KMS-11 (cell line): ENCODE measurements around the gene WNT9A.
A peak's percentile ranks its signal among the peaks of the same experiment; 100 is the strongest.
"Not testable (repeated sequence)": the region's sequence is repeated elsewhere in the genome, so short reads cannot be mapped to it uniquely, and the experiment has no call there.

Experiments used
- H2AFZ ChIP-seq: fragments of 200-600 bp; sonication (generic); 2 replicates; pipeline ENCODE4 v1.6.1; 2016; ENCODE audit warnings: antibody characterized with exemption, mixed run types, low read depth
- H3K27ac ChIP-seq: fragments of 200-600 bp; sonication (generic); 2 replicates; pipeline ENCODE4 v1.6.1; 2016; ENCODE audit warnings: mild to moderate bottlenecking, mixed run types
- H3K27me3 ChIP-seq: fragments of 200-600 bp; sonication (generic); 2 replicates; pipeline ENCODE4 v1.6.1; 2017; ENCODE audit warnings: mild to moderate bottlenecking, low read depth, mixed run types, moderate library complexity; ENCODE audit not compliant: insufficient read depth
- H3K36me3 ChIP-seq: fragments of 200-600 bp; sonication (generic); 2 replicates; pipeline ENCODE4 v1.6.1; 2017; ENCODE audit warnings: mild to moderate bottlenecking, mixed run types; ENCODE audit not compliant: insufficient read depth
- H3K4me1 ChIP-seq: fragments of 200-600 bp; sonication (generic); 2 replicates; pipeline ENCODE4 v1.6.1; 2016; ENCODE audit warnings: mild to moderate bottlenecking, low read depth, mixed run types; ENCODE audit not compliant: poor library complexity, severe bottlenecking
- H3K4me2 ChIP-seq: fragments of 200-600 bp; sonication (generic); 2 replicates; pipeline ENCODE4 v1.7.0; 2016; ENCODE audit warnings: mild to moderate bottlenecking, mixed run types
- H3K4me3 ChIP-seq: fragments of 200-600 bp; sonication (generic); IDR thresholded peaks from 2 replicates; pipeline ENCODE4 v1.6.1; 2017; ENCODE audit warnings: low read depth, low read length, mixed read lengths; ENCODE audit not compliant: insufficient read depth
- H3K79me2 ChIP-seq: fragments of 200-600 bp; sonication (generic); 2 replicates; pipeline ENCODE4 v1.6.1; 2016; ENCODE audit warnings: low read depth, mixed run types; ENCODE audit not compliant: insufficient read depth
- H3K9ac ChIP-seq: fragments of 200-600 bp; sonication (generic); 2 replicates; pipeline ENCODE4 v1.6.1; 2016; ENCODE audit warnings: mild to moderate bottlenecking, mixed run types
- H4K20me1 ChIP-seq: fragments of 200-600 bp; sonication (generic); 2 replicates; pipeline ENCODE4 v1.6.1; 2016; ENCODE audit warnings: mild to moderate bottlenecking, mixed run types; ENCODE audit not compliant: insufficient read depth
- CTCF ChIP-seq: fragments of 200-600 bp; sonication (generic); conservative IDR thresholded peaks from 2 replicates; pipeline ENCODE4 v1.6.1; 2017; ENCODE audit warnings: low read depth, mild to moderate bottlenecking, antibody characterized with exemption, low read length, moderate library complexity, mixed read lengths

WNT9A gene

GRCh38 chr1:227947676-227948492 is at the start of gene WNT9A:
TSS of gene WNT9A (minus strand) at chr1:227947932. CDS start at chr1:227947887, 45 bp downstream.
- H3K4me1 ChIP-seq = no peaks in the 10 kb centered on the region
- no peak within 1 kb of the TSS for H3K9ac ChIP-seq
- H3K36me3 ChIP-seq = no peaks in the 10 kb centered on the region
- TF ChIP-seq CTCF = no peak
- H3K4me2 ChIP-seq = peak within 1 kb of the TSS; percentile 76
- H3K4me3 ChIP-seq = peak within 1 kb of the TSS; percentile 14
- no peak within 1 kb of the TSS for H3K27ac ChIP-seq
- no peaks in the 10 kb centered on the region for H4K20me1 ChIP-seq
- no peaks in the 10 kb centered on the region for H3K79me2 ChIP-seq
- H3K27me3 ChIP-seq = peaks cover 5% of the 10 kb centered on the region; the same call in 1 of the 2 replicates
- peak within 1 kb of the TSS; percentile 49; the same call in 1 of the 2 replicates for H2AFZ ChIP-seq

- Histone ChIP-seq H3K27me3 (no peaks in the 10 kb centered on the region), H3K4me1 (no peaks in the 10 kb centered on the region), H4K20me1 (no peaks in the 10 kb centered on the region), H3K27ac (no peak overlapping the region), H2AFZ (no peak overlapping the region), H3K36me3 (no peaks in the 10 kb centered on the region), H3K4me3 (no peak overlapping the region), H3K79me2 (no peaks in the 10 kb centered on the region), H3K9ac (no peak overlapping the region), H3K4me2 (no peak overlapping the region)
- TF ChIP-seq CTCF = no peak
These were observed 48.6 kb upstream of the WNT9A start for GRCh38 chr1:227996187-227996950.

GRCh38 chr1:227994632-227995300 is 47.0 kb upstream of the WNT9A start:
- H3K27ac ChIP-seq = no peak overlapping the region
- H3K79me2 ChIP-seq = no peaks in the 10 kb centered on the region
- TF ChIP-seq CTCF = no peak
- no peak overlapping the region for H3K4me3 ChIP-seq
- H3K4me2 ChIP-seq = no peak overlapping the region
- no peak overlapping the region for H2AFZ ChIP-seq
- no peaks in the 10 kb centered on the region for H3K27me3 ChIP-seq
- no peaks in the 10 kb centered on the region for H4K20me1 ChIP-seq
- H3K36me3 ChIP-seq = no peaks in the 10 kb centered on the region
- no peak overlapping the region for H3K9ac ChIP-seq
- H3K4me1 ChIP-seq = no peaks in the 10 kb centered on the region

GRCh38 chr1:227987181-227987580 is 39.4 kb upstream of the WNT9A start:
- H3K4me3 ChIP-seq = no peak overlapping the region
- no peaks in the 10 kb centered on the region for H3K27me3 ChIP-seq
- no peak overlapping the region for H3K4me2 ChIP-seq
- no peaks in the 10 kb centered on the region for H3K36me3 ChIP-seq
- TF ChIP-seq CTCF = no peak
- no peaks in the 10 kb centered on the region for H3K79me2 ChIP-seq
- no peaks in the 10 kb centered on the region for H3K4me1 ChIP-seq
- no peaks in the 10 kb centered on the region for H4K20me1 ChIP-seq
- H3K9ac ChIP-seq = no peak overlapping the region
- no peak overlapping the region for H2AFZ ChIP-seq
- no peak overlapping the region for H3K27ac ChIP-seq

GRCh38 chr1:227975583-227976283 is 28.0 kb upstream of the WNT9A start:
- H2AFZ ChIP-seq, H3K4me1 ChIP-seq, H3K79me2 ChIP-seq: not testable (repeated sequence)

GRCh38 chr1:227973724-227974288 is 26.1 kb upstream of the WNT9A start:
- not testable (repeated sequence) for H3K27ac ChIP-seq, H3K4me2 ChIP-seq, H2AFZ ChIP-seq, H3K4me1 ChIP-seq, H3K9ac ChIP-seq, H3K36me3 ChIP-seq, H4K20me1 ChIP-seq, H3K79me2 ChIP-seq, H3K4me3 ChIP-seq, H3K27me3 ChIP-seq

More at GRCh38 chr1:227975583-227976283, 28.0 kb upstream of the WNT9A start:
- H3K4me2 ChIP-seq, H3K27me3 ChIP-seq, H4K20me1 ChIP-seq, H3K9ac ChIP-seq, H3K4me3 ChIP-seq, H3K36me3 ChIP-seq, H3K27ac ChIP-seq: not testable (repeated sequence)
